ELF-1 (cell line): Measurements from ENCODE around the gene SPATA31A1.
"Not testable (repeated sequence)": the region's sequence is repeated elsewhere in the genome, so short reads cannot be mapped to it uniquely, and the experiment has no call there.

Experiments used
- DNase-seq: peaks from one replicate; pipeline ENCODE4 v3.0.0-alpha.2; 2016; ENCODE audit warnings: low read depth, low spot score

The SPATA31A1 gene

DNA sequence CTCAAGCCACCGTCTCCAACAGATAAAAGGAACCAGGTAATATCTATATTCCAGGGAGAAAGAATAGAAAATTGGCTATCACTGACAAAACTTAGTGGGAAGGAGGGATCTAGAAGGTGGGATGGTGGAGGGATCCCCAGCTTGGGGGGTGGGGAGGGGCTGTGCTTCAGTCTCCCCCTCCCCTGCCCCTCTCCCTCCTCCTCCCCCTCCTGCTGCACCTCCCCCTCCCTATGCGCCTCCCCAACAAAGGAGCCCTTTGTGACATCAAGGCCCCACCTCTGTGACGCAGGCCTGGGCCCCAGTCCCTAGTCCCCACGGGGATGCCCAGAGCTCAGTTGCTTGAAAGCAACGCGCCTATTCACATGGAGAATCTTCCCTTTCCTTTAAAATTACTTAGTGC lies at the start of gene SPATA31A1:
Gene SPATA31A1, plus strand, starts transcription at position 301 of the 400 bp plus-strand sequence. Its CDS starts 62 bp downstream, at position 363.
- DNase-seq: not testable (repeated sequence)

DNA sequence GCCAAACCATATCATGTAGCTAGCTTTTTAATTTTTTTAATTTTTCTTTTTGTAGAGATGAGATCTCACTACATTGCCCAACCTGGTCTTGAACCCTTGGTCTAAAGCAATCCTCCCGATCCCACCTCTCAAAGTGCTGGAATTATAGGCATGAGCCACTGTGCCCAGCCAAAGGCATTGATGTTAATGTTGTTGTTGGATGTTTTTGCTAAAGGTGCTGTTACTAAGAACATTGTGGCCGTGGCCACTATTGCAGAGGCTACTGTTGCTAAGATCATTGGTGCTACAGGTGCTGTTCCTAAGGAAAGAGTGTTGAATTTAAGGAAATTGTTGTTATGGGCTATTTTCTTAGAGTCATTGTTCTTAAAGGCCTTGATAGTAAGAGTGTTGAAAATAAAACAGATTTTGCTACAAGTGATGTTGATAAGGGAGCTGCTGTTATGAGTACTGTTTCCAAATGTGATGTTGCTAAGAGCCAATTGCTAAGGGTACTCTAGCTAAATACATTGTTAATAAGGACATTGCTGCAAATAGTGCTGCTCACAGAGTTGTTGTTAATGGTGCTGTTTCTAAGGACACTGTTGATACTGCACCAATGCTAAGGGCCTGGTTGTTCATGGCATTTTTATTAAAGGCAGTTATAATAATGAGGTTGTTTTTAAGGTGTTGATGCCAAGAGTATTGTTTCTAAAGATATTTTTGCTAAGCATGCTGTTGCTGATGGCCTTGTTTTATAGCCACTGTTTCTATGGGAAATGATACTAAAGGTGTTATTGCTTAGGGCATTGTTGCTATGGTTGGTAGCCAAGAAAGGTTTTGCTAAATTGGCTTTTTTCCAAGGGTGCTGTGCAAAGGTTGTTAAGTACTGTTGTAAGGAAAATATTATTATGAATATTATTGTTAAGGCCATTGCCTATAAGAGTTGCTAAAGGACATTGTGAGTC lies 52.1 kb downstream of the SPATA31A1 start:
- not testable (repeated sequence) for DNase-seq

DNA sequence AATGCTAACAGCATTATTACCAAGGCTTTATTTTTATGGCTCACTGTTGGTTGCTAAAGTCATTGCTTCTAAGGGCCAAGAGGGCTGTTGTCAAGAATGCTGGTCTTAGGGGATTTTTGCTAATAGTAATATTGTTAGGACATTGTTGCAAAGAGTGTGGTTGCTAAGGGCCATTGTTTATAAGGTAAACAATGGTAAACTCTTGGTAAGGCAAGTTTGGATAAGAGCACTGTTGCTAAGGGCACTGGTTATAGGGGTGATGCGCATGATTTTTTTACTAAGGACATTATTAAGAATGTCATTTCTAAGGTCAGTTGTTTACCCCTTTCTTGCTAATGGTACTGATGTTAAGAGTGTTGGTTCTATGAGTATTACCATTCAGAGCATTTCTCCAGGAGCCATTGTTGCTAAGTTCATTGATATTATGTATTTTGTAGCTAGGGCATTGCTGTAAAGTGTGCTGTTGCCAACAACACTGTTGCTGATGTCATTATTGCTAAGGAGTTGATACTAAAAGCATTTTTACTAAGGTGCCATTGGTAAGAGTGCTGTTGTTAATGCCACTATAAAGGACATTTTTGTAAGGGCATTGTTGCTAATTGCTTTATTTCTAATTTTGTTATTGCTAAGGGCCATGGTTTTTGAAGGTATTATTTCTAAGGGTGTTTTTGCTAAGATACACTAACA lies 55.9 kb downstream of the SPATA31A1 start:
- not testable (repeated sequence) for DNase-seq
